ENCODE measurements around the gene L3MBTL4.

The L3MBTL4 gene

DNA sequence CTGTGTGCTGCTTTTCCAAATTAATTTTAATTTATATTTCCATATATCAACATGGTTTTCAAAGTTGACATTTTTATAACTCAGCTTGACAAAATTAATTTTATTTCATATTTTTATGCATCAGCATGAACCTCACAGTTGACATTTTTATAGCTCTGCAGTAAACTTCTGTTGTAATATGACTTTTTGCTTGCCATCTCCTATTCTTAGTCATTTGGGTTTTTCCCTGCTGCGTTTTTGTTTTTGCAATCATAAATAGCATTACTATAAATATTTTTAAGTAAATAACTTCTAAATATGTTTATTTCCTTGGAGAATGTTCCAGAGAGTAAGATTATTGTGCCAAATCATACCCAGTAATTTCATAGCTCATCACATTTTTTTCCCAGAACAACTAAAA, 21.0 kb upstream of the L3MBTL4 start:
- no peak overlapping the region for H3K4me3 ChIP-seq (replicated peaks in 1 of 2; ENCODE audit: low read depth in 2 of 2, low read length in 2 of 2)
- TF ChIP-seq, protein P1, sequence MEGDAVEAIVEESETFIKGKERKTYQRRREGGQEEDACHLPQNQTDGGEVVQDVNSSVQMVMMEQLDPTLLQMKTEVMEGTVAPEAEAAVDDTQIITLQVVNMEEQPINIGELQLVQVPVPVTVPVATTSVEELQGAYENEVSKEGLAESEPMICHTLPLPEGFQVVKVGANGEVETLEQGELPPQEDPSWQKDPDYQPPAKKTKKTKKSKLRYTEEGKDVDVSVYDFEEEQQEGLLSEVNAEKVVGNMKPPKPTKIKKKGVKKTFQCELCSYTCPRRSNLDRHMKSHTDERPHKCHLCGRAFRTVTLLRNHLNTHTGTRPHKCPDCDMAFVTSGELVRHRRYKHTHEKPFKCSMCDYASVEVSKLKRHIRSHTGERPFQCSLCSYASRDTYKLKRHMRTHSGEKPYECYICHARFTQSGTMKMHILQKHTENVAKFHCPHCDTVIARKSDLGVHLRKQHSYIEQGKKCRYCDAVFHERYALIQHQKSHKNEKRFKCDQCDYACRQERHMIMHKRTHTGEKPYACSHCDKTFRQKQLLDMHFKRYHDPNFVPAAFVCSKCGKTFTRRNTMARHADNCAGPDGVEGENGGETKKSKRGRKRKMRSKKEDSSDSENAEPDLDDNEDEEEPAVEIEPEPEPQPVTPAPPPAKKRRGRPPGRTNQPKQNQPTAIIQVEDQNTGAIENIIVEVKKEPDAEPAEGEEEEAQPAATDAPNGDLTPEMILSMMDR (IDR thresholded peaks at IDR 0.05; ENCODE audit: low read depth, low read length), result no peak
- no peak for DNase-seq (ENCODE audit: low read depth in 2 of 2)

DNA sequence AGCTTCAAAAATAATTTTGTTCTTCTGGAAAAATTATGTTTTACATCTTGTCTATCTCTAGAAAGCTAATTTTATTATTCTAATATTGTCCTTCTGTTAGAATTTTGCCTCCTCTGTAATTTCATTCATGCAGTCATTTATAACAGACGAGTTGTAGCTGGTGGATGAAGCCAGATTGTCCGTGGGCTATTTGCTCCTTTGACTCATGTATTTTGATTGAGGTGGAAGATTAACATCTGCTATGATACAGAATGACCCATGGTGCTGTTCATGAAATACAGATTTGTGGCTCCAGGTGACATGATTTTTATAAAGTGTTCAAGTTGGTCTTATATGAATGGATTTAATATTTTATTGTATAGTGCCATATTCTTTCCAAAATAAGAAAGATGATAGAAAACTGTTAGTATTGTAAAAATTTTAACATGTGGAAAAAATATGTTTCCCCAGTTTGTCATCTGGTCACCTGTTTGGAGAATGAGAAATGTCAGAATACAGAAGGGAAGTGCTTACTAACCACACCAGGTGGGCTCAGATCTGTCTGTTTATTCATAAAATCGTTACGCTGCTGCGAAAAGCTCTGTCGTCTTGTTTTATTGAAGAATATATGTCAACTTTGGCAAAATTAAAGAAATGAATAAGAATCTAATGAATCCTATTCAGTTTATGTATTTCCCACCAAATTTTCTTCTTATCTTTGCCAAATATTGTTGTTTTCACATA, 20.4 kb upstream of the L3MBTL4 start:
- TF ChIP-seq, protein P1 (IDR thresholded peaks at IDR 0.05; ENCODE audit: low read depth, low read length), result no peak
- DNase-seq (ENCODE audit: low read depth in 2 of 2), result no peak
- no peak overlapping the region for H3K4me3 ChIP-seq (replicated peaks in 1 of 2; ENCODE audit: low read depth in 2 of 2, low read length in 2 of 2)

DNA sequence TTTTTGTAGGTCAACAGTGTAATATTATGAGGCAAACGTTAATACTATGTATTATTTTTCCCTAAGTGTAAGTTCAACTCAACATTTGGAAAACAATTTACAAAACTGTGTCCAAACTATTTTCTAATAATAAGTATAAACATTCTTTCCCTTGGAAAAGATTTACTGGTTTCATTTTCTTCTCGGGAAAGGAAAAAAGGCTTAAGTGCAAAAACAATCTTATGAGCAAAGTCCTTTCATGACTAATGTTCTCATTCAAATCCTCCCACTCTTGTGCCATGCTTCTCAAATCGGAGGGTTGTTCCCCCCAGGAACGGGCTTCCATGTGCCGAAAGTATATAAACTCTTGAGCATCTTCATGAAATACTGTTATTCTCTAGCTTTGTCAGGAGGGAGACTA, 19.8 kb upstream of the L3MBTL4 start:
- TF ChIP-seq, protein P1 (IDR thresholded peaks at IDR 0.05; ENCODE audit: low read depth, low read length), result no peak
- no peak overlapping the region for H3K4me3 ChIP-seq (replicated peaks in 1 of 2; ENCODE audit: low read depth in 2 of 2, low read length in 2 of 2)
- no peak for DNase-seq (ENCODE audit: low read depth in 2 of 2)

DNA sequence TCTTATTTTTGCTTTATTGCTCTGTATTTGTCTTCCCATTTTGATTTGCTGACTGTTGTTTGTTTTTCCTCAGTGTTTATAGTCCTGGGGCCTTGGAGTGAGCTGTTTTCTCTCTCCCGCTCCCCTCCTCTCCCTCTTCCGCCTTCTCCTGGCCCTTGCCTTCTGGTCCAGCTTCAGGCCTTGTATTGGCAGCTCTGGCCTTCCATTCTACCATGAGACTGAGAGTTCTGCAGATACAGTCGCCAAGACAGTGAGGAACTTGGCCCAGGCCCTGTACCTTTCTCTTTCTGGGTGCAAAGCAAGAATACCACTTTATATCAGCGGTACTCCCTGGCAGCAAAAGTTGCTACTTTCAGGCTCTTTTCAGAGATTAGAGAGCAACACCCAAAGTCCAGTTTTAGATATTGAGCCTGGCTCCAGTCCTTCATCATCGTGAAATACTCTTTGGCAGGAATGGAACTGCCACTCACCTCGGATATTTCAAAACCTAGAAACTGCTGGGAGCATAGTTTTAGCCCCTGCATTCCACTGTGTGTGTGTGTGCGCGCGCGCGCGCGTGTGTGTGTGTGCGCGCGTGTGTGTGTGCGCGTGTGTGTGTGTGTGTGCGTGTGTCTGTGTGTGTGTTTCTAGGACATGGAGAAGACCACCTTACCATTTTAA, 17.1 kb upstream of the L3MBTL4 start:
- no peak for DNase-seq (ENCODE audit: low read depth in 2 of 2)
- TF ChIP-seq, protein P1 (IDR thresholded peaks at IDR 0.05; ENCODE audit: low read depth, low read length), result no peak

DNA sequence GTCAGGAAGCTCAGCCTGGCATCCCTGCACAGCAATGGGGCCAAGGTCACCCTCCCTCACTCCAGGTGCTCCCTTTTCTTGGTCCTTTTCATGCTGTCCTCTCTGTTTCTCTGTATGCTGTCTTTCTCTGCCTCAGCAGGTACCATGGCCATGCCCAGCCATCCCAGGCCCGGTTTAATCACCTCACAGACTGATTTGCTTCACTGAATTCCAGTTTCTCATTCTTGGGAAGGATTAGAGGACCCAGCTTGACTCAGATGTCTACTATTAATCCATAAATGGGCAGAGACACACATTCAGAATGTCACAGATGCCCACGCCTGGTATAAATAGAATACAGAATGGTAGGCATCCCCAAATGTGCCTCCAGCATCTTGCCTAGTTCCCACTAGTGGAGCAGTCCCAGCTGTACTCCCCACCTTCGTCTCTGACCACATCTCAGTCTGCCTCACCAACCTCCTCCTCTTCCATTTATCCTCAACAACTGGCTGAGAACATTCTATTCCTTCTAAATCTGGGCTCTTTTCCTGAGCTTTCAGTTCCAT, 14.2 kb upstream of the L3MBTL4 start:
- TF ChIP-seq, protein P1 (IDR thresholded peaks at IDR 0.05; ENCODE audit: low read depth, low read length), result no peak

More for the DNA sequence above, 17.1 kb upstream of the L3MBTL4 start:
- H3K4me3 ChIP-seq (replicated peaks in 1 of 2; ENCODE audit: low read depth in 2 of 2, low read length in 2 of 2), result no peak overlapping the region

DNA sequence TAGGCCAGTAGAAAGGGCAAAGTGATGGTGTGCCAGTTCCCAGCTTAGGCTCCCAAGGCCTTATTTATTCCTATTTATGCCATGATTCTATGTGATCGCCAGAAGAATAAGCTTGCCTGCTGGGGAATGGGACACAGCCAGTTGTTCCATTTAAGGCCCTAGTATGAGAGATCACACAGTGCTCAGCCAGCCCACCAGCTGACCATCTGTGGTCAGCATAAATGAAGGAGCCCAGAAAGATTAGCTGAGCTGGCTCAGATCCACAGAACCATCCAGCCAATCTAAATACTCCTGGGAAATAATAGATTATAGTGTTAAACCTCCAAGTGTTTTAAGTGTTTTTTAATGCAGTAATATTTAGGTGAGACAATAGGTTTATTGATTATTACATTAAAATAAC, 12.6 kb upstream of the L3MBTL4 start:
- DNase-seq (ENCODE audit: low read depth in 2 of 2), result no peak
- TF ChIP-seq, protein P1 (IDR thresholded peaks at IDR 0.05; ENCODE audit: low read depth, low read length), result no peak
- H3K4me3 ChIP-seq (replicated peaks in 1 of 2; ENCODE audit: low read depth in 2 of 2, low read length in 2 of 2), result no peak overlapping the region

More for the DNA sequence above, 14.2 kb upstream of the L3MBTL4 start:
- no peak for DNase-seq (ENCODE audit: low read depth in 2 of 2)
- H3K4me3 ChIP-seq (replicated peaks in 1 of 2; ENCODE audit: low read depth in 2 of 2, low read length in 2 of 2), result no peak overlapping the region
